PC-9 (cell line): ENCODE data around the gene NECTIN3. TPM values are rescaled to one million over a fixed set of nuclear protein-coding genes. Genes with fewer than 3 reads are reported as not detected.

Source experiments
- BruUV-seq: library from RNA; stranded (reverse); fragments of 400-500 nt; replicated peaks from 2 replicates; lab custom pipeline; 2021; lab: Mats Ljungman, UMichigan
- CTCF ChIA-PET: fragments of 300-600 bp; sonication (Branson Sonifier 250); formaldehyde crosslinking; loops from one replicate; lab custom pipeline; 2022; ENCODE audit warnings: antibody characterized with exemption; lab: Charles Lee
- POLR2A ChIA-PET: fragments of 300-600 bp; sonication (Branson Sonifier 250); formaldehyde crosslinking; loops from one replicate; lab custom pipeline; 2022; ENCODE audit warnings: antibody characterized with exemption; ENCODE audit not compliant: unreplicated experiment; lab: Charles Lee
- DNase-seq, 2 experiments: peaks; one replicate each; pipeline versions ENCODE4 v3.0.0 to v3.0.0-alpha.2; 2015 to 2022; ENCODE audit warnings: mixed read lengths in 1 of 2
- H2AFZ ChIP-seq: fragments of 200-600 bp; sonication (generic); 2 replicates; pipeline ENCODE4 v1.8.1; 2017; ENCODE audit warnings: antibody characterized with exemption
- H3F3A ChIP-seq: fragments of 200-600 bp; sonication (generic); 2 replicates; pipeline ENCODE4 v1.8.1; 2017; ENCODE audit warnings: antibody characterized with exemption, mild to moderate bottlenecking, low read depth; ENCODE audit not compliant: insufficient read depth
- H3K27ac ChIP-seq: fragments of 200-600 bp; sonication (generic); 2 replicates; pipeline ENCODE4 v1.6.1; 2016; ENCODE audit warnings: mixed run types
- H3K27me3 ChIP-seq: fragments of 200-600 bp; sonication (generic); 2 replicates; pipeline ENCODE4 v1.6.1; 2016; ENCODE audit warnings: low read depth, mixed run types; ENCODE audit not compliant: insufficient read depth
- H3K36me3 ChIP-seq: fragments of 200-600 bp; sonication (generic); 2 replicates; pipeline ENCODE4 v1.6.1; 2016; ENCODE audit warnings: low read depth, mixed run types
- H3K4me1 ChIP-seq: fragments of 200-600 bp; sonication (generic); replicated peaks from 2 replicates; pipeline ENCODE4 v1.6.1; 2016; ENCODE audit warnings: mixed run types; ENCODE audit not compliant: insufficient read depth
- H3K4me2 ChIP-seq: fragments of 200-600 bp; sonication (generic); 2 replicates; pipeline ENCODE4 v1.6.1; 2017; ENCODE audit warnings: mixed run types
- H3K4me3 ChIP-seq: fragments of 200-600 bp; sonication (generic); 2 replicates; pipeline ENCODE4 v1.6.1; 2016; ENCODE audit warnings: mixed run types
- H3K79me2 ChIP-seq: fragments of 200-600 bp; sonication (generic); 2 replicates; pipeline ENCODE4 v1.6.1; 2017; ENCODE audit warnings: low read depth, mixed run types
- H3K9me2 ChIP-seq: fragments of 200-600 bp; sonication (generic); 2 replicates; pipeline ENCODE4 v1.8.1; 2017; ENCODE audit warnings: mild to moderate bottlenecking; ENCODE audit not compliant: insufficient read depth
- H3K9me3 ChIP-seq: fragments of 200-600 bp; sonication (generic); 2 replicates; pipeline ENCODE4 v1.8.1; 2016; ENCODE audit warnings: low read depth; ENCODE audit not compliant: insufficient read depth
- H4K20me1 ChIP-seq: fragments of 200-600 bp; sonication (generic); 2 replicates; pipeline ENCODE4 v1.8.1; 2017; ENCODE audit not compliant: insufficient read depth
- CTCF ChIP-seq: fragments of 200-600 bp; sonication (generic); conservative IDR thresholded peaks from 2 replicates; pipeline ENCODE4 v1.6.1; 2017; ENCODE audit warnings: mixed run types, antibody characterized with exemption, mild to moderate bottlenecking, moderate library complexity
- EZH2 ChIP-seq: fragments of 200-600 bp; sonication (generic); IDR thresholded peaks from 2 replicates; pipeline ENCODE4 v1.8.0; 2017; ENCODE audit warnings: antibody characterized with exemption, low read depth
- intact Hi-C: fragments of 100-400 bp; cut with micrococcal nuclease; formaldehyde crosslinking; loops from one replicate; pipeline ENCODE4 v1.10.0; 2022; ENCODE audit not compliant: unreplicated experiment
- total RNA-seq: library from RNA; stranded (reverse); gene quantifications from 2 replicates; pipeline ENCODE4 v1.2.3, GENCODE V29; 2021

The NECTIN3 gene
- total RNA-seq, 1 experiment from 2014 or later: 11.9 TPM

DNA sequence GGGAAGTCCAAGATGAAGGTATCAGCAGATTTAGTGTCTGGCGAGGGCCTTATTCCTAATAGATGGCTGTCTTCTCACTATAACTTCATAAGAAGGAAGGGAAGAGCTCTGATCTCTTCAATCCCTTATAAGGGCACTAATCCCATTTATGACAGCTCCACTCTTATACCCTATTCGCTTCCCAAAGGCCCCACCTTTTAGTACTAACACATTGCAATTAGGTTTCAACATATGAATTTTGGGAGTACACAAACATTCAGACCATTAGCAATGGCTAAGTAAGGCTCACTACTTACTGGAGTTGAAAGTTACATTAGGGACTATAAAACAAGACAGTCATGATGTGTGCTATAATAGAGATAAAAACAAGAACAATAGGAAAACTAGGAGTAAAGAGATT lies 118.9 kb downstream of the NECTIN3 start:
- no peak for TF ChIP-seq EZH2
- no peak for TF ChIP-seq CTCF
- BruUV-seq: no TSS peak
- Histone ChIP-seq H3K27ac (no peak overlapping the region), H3K27me3 (no peaks in the 10 kb centered on the region), H3K9me2 (no peaks in the 10 kb centered on the region; the same call in 1 of the 2 replicates), H3K4me2 (no peak overlapping the region), H3K4me1 (no peaks in the 10 kb centered on the region), H4K20me1 (no peaks in the 10 kb centered on the region), H3K36me3 (no peaks in the 10 kb centered on the region), H3F3A (no peaks in the 10 kb centered on the region), H3K9me3 (no peaks in the 10 kb centered on the region), H2AFZ (no peak overlapping the region), H3K4me3 (no peak overlapping the region), H3K79me2 (no peaks in the 10 kb centered on the region)
- intact Hi-C loops: no loop called here
- DNase-seq: no peak
- CTCF ChIA-PET: no interaction called here
- POLR2A ChIA-PET: no interaction called here

DNA sequence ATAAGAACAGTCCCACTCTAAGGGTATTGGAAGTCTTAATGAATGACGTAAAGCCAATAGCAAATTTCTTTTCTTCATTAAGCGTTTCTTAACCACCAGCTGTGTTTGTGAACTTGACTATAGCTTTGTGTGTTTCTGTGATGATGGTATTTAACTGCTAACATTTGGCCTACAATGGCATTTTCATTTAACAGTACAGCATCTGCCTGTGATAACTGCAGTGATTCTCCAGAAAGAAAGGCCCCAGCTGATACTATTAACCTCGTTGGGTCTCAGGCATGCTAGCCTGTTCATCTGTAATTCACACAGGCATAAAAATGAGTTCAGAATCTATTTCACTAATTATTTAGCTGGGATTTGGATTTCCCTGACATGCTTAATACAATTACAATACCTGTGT lies 121.9 kb downstream of the NECTIN3 start:
- Histone ChIP-seq H3K36me3 (no peaks in the 10 kb centered on the region), H3K27ac (no peak overlapping the region), H3K4me2 (no peak overlapping the region), H3K79me2 (no peaks in the 10 kb centered on the region), H2AFZ (no peak overlapping the region), H3K27me3 (no peaks in the 10 kb centered on the region), H3K4me3 (no peak overlapping the region), H4K20me1 (no peaks in the 10 kb centered on the region), H3K4me1 (no peaks in the 10 kb centered on the region), H3F3A (no peaks in the 10 kb centered on the region), H3K9me2 (no peaks in the 10 kb centered on the region; the same call in 1 of the 2 replicates), H3K9me3 (no peaks in the 10 kb centered on the region)
- BruUV-seq: no TSS peak
- DNase-seq: no peak
- CTCF ChIA-PET: no interaction called here
- intact Hi-C loops: no loop called here
- POLR2A ChIA-PET: interaction anchor here (0.5 kb wide), 1 partner anchor 93 kb away, joined by 3 read pairs; no protein-coding TSS in a partner anchor
- TF ChIP-seq CTCF (no peak), EZH2 (no peak)

GRCh38 chr3:111194048-111194447 lies 122.4 kb downstream of the NECTIN3 start:
- ChIA-PET POLR2A (no interaction called here), CTCF (no interaction called here)
- Histone ChIP-seq H3K27me3 (no peaks in the 10 kb centered on the region), H2AFZ (no peak overlapping the region), H3K4me1 (no peaks in the 10 kb centered on the region), H3K9me3 (no peaks in the 10 kb centered on the region), H3K36me3 (no peaks in the 10 kb centered on the region), H3K9me2 (no peaks in the 10 kb centered on the region; the same call in 1 of the 2 replicates), H4K20me1 (no peaks in the 10 kb centered on the region), H3K27ac (no peak overlapping the region), H3K4me2 (no peak overlapping the region), H3K4me3 (no peak overlapping the region), H3F3A (no peaks in the 10 kb centered on the region), H3K79me2 (no peaks in the 10 kb centered on the region)
- no TSS peak for BruUV-seq
- no peak for DNase-seq
- no peak for TF ChIP-seq EZH2
- TF ChIP-seq CTCF: no peak
- intact Hi-C loops: no loop called here
